8988T (cell line): ENCODE data around the gene GRHL1.
"Not testable (repeated sequence)": the region's sequence is repeated elsewhere in the genome, so short reads cannot be mapped to it uniquely, and the experiment has no call there.

Source experiments
- DNase-seq: peaks from one replicate; pipeline ENCODE4 v3.0.0; 2011

GRHL1 gene

GRCh38 chr2:10012366-10012962 is 61.0 kb downstream of the GRHL1 start:
- DNase-seq = not testable (repeated sequence)

DNA sequence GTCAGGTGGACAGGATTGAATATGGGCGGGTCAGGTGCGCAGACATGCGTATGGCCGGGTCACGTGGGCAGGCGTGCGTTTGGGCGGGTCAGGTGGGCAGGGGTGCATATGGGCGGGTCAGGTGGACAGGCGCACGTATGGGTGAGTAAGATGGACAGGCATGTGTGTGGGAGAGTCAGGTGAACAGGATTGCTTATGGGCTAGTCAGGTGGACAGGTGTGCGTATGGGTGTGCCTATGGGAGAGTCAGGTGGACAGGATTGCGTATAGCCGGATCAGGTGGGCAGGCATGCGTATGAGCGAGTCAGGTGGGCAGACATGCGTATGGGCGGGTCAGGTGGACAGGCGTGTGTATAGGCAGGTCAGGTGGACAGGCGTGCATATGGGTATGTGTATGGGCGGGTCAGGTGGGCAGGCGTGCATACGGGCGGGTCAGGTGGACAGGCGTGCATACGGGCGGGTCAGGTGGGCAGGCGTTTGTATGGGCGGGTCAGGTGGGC is 61.5 kb downstream of the GRHL1 start:
- DNase-seq = no peak

GRCh38 chr2:10013651-10014417 is 62.3 kb downstream of the GRHL1 start:
- DNase-seq = not testable (repeated sequence)

DNA sequence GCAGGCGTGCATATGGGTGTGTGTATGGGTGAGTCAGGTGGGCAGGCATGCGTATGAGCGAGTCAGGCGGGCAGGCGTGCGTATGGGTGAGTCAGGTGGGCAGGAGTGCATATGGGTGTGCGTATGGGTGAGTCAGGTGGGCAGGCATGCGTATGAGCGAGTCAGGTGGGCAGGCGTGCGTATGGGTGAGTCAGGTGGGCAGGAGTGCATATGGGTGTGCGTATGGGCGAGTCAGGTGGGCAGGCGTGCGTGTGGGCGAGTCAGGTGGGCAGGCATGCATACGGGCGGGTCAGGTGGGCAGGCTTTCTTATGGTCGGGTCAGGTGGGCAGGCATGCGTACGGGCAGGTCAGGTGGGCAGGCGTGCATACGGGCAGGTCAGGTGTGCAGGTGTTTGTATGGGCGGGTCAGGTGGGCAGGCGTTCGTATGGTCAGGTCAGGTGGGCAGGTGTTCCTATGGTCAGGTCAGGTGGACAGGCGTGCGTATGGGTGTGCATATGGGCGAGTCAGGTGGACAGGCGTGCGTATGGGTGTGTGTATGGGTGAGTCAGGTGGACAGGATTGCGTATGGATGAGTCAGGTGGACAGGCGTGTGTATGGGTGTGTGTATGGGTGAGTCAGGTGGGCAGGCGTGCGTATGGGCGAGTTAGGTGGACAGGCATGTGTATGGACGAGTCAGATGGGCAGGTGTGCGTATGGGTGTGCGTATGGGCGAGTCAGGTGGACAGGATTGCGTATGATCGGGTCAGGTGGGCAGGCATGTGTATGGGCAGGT is 63.1 kb downstream of the GRHL1 start:
- no peak for DNase-seq

GRCh38 chr2:10015376-10015989 is 64.0 kb downstream of the GRHL1 start:
- DNase-seq = not testable (repeated sequence)

DNA sequence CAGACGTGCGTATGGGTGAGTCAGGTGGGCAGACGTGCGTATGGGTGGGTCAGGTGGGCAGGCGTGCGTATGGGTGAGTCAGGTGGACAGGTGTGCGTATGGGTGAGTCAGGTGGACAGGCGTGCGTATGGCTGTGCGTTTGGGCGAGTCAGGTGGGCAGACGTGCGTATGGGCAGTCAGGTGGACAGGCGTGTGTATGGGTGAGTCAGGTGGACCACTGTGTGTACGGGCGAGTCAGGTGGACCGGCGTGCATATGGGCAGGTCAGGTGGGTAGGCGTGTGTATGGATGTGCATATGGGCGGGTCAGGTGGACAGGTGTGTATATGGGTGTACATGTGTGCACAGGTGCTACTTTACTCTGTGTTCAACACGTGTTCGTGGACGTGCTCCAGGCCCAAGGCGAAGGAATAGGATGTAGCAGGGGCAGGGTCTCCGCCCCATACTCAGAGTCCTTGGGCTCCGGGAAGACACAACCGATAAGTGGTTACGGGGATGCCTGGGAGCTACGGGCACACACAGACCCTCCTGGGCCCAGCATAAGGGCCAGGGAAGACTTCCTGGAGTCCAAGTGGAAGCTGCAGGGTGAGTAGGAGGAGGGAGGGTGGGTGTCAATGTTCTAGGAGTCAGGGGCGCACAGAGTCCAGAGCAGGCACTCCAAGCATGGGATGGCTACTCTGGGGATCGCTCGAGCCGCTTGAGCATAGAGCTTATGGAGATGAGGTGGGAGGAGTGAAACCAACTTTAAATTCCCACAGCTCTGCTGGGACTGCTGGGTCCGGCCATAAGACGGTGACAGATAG is 64.7 kb downstream of the GRHL1 start:
- DNase-seq = no peak

GRCh38 chr2:10016802-10017258 is 65.3 kb downstream of the GRHL1 start:
- DNase-seq = no peak

DNA sequence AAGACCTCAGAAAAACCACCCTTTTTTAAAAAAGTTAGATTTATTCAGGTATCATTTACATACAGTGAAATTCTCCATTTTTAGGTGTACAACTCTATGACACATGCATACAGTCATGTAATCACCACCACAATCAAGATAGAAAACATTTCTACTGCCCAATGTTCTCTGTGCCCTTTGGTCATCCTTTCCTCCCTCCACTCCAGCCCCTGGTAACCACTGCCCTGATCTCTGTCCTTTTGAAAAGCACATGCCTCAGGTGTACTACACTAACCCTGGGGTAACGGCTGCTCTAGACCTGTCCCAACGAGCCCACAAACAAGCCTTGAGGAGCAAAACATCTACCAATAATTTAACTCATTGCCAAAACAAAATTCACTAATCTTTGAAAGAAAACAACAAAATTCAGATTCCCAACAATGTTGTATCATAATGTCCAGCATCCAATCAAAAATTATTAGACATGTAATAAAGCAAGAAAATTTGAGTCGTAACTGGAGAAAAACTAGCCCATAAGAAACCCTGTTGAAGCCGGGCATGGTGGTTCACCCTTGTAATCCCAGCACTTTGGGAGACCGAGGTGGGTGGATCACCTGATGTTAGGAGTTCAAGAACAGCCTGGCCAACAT is 65.9 kb downstream of the GRHL1 start:
- DNase-seq = no peak

GRCh38 chr2:10019174-10019573 is 67.7 kb downstream of the GRHL1 start:
- DNase-seq = no peak

DNA sequence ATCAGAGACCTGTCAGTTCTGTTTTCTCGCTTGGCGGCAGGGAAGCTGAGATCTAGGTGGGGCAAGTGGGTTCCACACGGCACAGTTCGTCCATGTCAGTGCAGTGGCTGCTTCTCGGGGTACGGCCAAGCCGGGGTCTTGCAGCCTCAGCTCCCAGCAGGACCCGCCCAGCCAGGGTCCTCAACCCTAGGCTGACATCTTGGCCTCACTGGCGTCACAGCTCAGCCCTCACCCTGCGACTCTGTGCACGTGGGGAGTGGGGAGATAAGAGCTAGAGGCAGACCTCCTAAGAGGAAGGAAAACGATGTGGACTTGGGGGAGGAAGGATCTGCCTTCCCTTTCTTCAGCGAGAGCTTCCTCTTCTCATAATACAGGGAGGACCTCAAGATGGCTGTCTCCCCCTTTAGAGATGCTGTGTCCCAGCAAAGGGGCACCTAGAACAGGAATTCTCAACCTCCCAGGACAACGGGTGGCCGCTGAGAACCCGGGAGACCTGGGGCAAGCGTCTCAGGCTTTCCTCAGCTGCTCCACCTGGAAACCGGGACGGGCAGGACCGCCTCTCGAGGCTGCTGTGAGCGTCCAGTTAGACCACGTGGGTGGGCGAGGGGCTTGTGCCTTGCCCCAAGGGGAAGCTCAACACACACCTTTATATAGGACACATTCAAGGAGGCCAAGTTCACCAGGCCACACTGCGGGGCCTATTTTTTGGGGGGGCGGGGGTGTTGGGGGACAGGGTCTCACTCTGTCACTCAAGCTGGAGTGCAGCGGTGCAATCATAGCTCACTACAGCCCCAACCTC is 68.3 kb downstream of the GRHL1 start:
- DNase-seq = no peak

GRCh38 chr2:10022041-10022421 is 70.5 kb downstream of the GRHL1 start:
- DNase-seq = no peak

DNA sequence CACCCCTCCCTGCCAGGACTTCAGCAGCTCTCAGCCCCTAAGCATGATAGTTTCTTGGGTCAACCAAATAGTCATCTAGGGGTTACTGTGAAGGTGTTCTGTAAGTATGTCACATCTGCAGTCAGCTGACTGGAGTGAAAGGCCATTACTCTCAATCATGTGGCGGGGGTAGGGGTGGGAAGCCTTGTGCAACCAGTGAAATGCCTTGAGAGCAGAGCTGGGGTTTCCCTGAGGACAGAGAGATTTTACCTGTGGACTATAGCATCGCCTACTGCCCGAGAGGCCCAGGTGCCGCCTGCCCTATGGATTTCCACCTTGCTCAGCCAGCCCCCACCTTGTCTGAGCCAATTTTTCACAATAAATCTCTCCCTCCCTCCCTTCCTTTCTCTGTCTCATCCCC is 71.0 kb downstream of the GRHL1 start:
- DNase-seq = no peak

DNA sequence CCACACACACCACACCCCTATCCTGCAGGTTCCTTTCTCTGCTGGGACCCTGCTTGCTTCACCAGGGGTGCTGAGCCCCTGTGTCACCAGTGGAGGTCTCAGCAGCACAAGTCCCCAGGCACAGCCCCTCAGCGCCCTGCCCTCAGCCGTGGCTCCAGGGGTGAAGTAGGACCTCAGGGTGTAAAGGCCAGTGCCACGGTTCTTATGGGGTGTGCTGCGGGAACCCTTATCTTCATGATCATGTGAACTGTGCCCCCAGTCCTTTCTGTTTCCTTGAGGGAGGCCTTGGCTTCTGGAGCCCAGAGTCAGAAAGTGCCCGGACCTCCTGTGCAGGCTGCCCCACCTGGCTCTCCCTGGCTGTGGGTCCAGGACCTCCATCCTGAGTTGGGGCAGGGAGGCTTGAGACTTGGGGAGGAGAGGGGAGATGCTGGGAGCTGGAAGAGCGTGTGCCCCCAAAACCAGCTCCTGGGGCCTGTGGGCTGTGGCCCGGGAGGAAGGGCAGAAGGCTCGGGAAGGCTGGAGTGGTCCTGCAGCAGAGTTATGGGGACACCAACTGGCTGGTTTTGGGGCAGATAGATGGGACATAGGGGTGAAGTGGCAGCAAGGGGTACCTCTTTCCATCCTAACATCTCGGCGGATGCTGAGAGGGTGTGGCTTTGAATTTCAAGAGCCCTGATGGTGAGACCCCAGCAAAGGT is 71.6 kb downstream of the GRHL1 start:
- no peak for DNase-seq

- DNase-seq = no peak
Observed at GRCh38 chr2:10026940-10027569, 75.6 kb downstream of the GRHL1 start.

- no peak for DNase-seq
Observed at GRCh38 chr2:10027660-10028330, 76.3 kb downstream of the GRHL1 start.

DNA sequence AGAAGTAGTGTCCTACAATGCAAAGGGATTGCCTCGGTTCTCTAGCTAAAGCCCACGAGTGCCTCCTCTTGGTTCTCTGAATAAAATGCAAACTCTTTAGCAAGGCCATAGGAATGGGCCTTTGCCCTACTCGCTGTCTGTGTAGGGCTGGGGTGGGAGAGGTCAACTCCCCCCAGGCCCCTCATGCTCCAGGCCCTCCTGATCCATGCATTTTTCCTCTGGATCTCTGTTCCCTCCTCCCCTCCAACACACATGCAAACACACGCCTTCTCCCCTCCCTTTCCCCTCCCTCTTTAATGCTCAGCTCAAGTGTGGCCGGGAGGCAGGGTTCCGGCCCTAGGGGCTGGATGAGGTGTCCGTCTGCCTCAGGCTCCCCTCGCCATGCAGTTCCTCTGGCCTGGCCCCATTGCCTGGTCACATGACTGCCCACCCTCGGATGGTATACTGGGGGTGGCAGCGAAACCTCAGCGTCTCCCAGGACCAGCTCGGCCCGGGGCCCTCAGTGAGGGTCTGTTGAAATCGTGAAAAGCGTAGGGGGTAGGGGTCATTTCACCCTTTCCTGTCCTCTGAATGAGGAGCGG is 77.0 kb downstream of the GRHL1 start:
- no peak for DNase-seq

DNA sequence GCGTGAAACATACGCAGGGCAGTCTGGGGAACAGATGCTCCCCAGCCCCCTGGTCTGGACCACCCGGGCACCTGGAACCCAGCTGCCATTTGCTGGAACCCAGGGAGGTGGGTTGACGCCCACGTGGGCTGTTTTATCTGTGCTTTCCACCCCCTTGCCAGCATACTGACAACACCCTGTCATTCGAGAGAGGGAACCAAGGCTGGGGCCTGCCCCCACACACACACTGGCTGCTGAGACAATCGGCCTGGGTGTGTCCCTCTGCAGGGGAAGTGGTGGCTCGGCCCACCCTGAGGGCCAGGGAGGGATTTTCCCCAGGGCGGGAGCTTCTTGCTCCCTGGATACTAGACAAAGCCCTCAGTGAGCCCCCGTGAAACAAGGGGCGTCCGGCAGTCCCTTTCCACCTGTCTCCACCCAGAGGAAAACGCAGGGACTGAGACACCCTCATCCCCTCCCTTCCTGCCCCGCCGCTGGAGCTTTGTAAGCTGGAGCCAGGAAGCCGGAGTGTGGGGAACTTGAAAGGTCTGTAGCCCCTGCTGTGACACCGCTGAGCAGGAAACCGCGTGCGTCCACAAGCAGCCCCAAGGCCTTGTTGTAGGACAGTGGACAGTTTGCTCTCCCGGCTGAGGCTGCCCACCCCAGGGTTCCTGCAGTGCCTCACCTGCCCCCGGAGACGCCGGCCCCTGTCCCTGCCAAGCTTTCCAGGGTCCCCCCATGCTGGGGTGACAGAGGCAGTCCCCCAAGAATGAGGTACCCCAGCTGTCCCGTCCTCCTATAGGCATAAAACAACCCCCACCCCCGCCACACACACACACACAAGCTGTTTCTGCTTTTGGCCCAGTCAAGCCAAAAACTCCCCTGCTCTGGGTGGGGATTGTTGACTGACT is 77.7 kb downstream of the GRHL1 start:
- DNase-seq = peak; percentile 55

GRCh38 chr2:10029875-10030223 is 78.4 kb downstream of the GRHL1 start:
- DNase-seq = no peak
